OCI-LY1 (cell line): Measurements from ENCODE around the gene ABCG2.

Experiments
- H2AFZ ChIP-seq: fragments of 200-600 bp; sonication (generic), shearing (Covaris generic); 2 replicates; pipeline ENCODE4 v1.6.0; 2014; ENCODE audit warnings: antibody characterized with exemption, mild to moderate bottlenecking, low read length
- H3F3A ChIP-seq: fragments of 200-600 bp; sonication (generic), shearing (Covaris generic); 2 replicates; pipeline ENCODE4 v1.6.0; 2014; ENCODE audit warnings: mild to moderate bottlenecking, antibody characterized with exemption, low read length, moderate library complexity; ENCODE audit not compliant: insufficient read depth
- H3K27ac ChIP-seq: fragments of 200-600 bp; sonication (generic); 2 replicates; pipeline ENCODE4 v1.5.1; 2014; ENCODE audit warnings: low read length, mixed run types, mild to moderate bottlenecking, low read depth; ENCODE audit not compliant: poor library complexity, severe bottlenecking
- H3K27me3 ChIP-seq: fragments of 200-600 bp; sonication (generic); 2 replicates; pipeline ENCODE4 v1.6.0; 2014; ENCODE audit warnings: antibody characterized with exemption, mild to moderate bottlenecking, low read length, moderate library complexity; ENCODE audit not compliant: insufficient read depth
- H3K36me3 ChIP-seq: fragments of 200-600 bp; sonication (generic); 2 replicates; pipeline ENCODE4 v1.6.1; 2014; ENCODE audit warnings: mild to moderate bottlenecking, antibody characterized with exemption, low read length, moderate library complexity, mixed read lengths; ENCODE audit not compliant: insufficient read depth
- H3K4me1 ChIP-seq: fragments of 200-600 bp; sonication (generic); 2 replicates; pipeline ENCODE4 v1.5.1; 2014; ENCODE audit warnings: mild to moderate bottlenecking, low read length, moderate library complexity; ENCODE audit not compliant: insufficient read depth, severe bottlenecking
- H3K4me2 ChIP-seq: fragments of 200-600 bp; sonication (generic), shearing (Covaris generic); 2 replicates; pipeline ENCODE4 v1.6.1; 2014; ENCODE audit warnings: low read length
- H3K4me3 ChIP-seq: fragments of 200-600 bp; sonication (generic); 2 replicates; pipeline ENCODE4 v1.5.1; 2014; ENCODE audit warnings: low read length, low read depth, mild to moderate bottlenecking, mixed read lengths; ENCODE audit not compliant: poor library complexity, severe bottlenecking
- H3K79me2 ChIP-seq: fragments of 200-600 bp; shearing (Covaris generic); 2 replicates; pipeline ENCODE4 v1.6.1; 2016; ENCODE audit warnings: mixed run types, low read length, mixed read lengths; ENCODE audit not compliant: insufficient read depth
- H3K9ac ChIP-seq: fragments of 200-600 bp; sonication (generic), shearing (Covaris generic); 2 replicates; pipeline ENCODE4 v1.6.1; 2014; ENCODE audit warnings: mild to moderate bottlenecking, low read length, mixed read lengths
- H3K9me2 ChIP-seq: fragments of 200-600 bp; sonication (generic), shearing (Covaris generic); 2 replicates; pipeline ENCODE4 v1.6.1; 2014; ENCODE audit warnings: low read depth, mild to moderate bottlenecking, low read length, mixed read lengths
- H3K9me3 ChIP-seq: fragments of 200-600 bp; shearing (Covaris generic); 2 replicates; pipeline ENCODE4 v1.6.1; 2014; ENCODE audit warnings: low read length, mixed read lengths
- H4K20me1 ChIP-seq: fragments of 200-600 bp; sonication (generic), shearing (Covaris generic); 2 replicates; pipeline ENCODE4 v1.6.0; 2016; ENCODE audit warnings: mild to moderate bottlenecking, low read length; ENCODE audit not compliant: insufficient read depth
- CTCF ChIP-seq: fragments of 200-600 bp; sonication (generic), shearing (Covaris generic); IDR thresholded peaks from 2 replicates; pipeline ENCODE4 v1.5.1; 2017; ENCODE audit warnings: mild to moderate bottlenecking, antibody characterized with exemption, low read length, moderate library complexity, mixed read lengths
- EZH2 ChIP-seq: fragments of 200-600 bp; sonication (generic), shearing (Covaris generic); IDR thresholded peaks from 2 replicates; pipeline ENCODE4 v1.8.0; 2017; ENCODE audit warnings: borderline replicate concordance, mixed run types, mild to moderate bottlenecking, antibody characterized with exemption, low read length, moderate library complexity, mixed read lengths

Gene ABCG2

DNA sequence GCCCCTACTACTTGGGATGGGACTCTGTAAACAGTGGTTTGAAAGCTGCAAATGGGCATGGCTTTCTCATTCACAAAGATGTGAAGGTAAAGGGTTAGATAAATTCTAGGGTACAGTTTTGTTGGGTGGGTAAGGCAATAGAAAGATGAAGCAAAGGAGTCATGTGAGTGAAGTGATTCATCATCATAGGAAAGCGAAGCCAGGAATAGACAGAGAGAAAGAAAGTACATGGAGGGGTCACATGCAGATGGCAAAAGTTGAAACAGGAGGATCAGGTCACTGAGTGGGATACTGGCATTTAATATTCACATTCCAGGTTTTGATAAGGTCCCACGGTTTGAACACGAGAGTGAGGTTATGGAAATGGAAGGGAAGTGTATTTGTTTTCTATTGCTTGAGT lies 8.2 kb upstream of the ABCG2 start:
- H3K9me2 ChIP-seq, result no peaks in the 10 kb centered on the region
- H3K27ac ChIP-seq, result no peak overlapping the region
- H3K36me3 ChIP-seq, result no peaks in the 10 kb centered on the region
- no peak for TF ChIP-seq EZH2
- no peak for TF ChIP-seq CTCF
- H4K20me1 ChIP-seq, result no peaks in the 10 kb centered on the region
- H3K9ac ChIP-seq, result no peak overlapping the region
- no peaks in the 10 kb centered on the region for H3F3A ChIP-seq
- H3K79me2 ChIP-seq, result no peaks in the 10 kb centered on the region
- no peaks in the 10 kb centered on the region for H3K9me3 ChIP-seq
- H3K4me2 ChIP-seq, result no peak overlapping the region
- no peaks in the 10 kb centered on the region for H3K4me1 ChIP-seq
- no peak overlapping the region for H2AFZ ChIP-seq
- no peaks in the 10 kb centered on the region for H3K27me3 ChIP-seq
- no peak overlapping the region for H3K4me3 ChIP-seq

GRCh38 chr4:88163336-88163735 lies 4.9 kb upstream of the ABCG2 start:
- Histone ChIP-seq H3K79me2 (no peaks in the 10 kb centered on the region), H3K4me2 (no peak overlapping the region), H3K4me3 (no peak overlapping the region), H3K9me2 (no peaks in the 10 kb centered on the region), H3K27ac (no peak overlapping the region), H3K4me1 (no peaks in the 10 kb centered on the region), H3K9ac (no peak overlapping the region), H3K27me3 (no peaks in the 10 kb centered on the region), H2AFZ (no peak overlapping the region), H4K20me1 (no peaks in the 10 kb centered on the region), H3K9me3 (no peaks in the 10 kb centered on the region), H3F3A (no peaks in the 10 kb centered on the region), H3K36me3 (no peaks in the 10 kb centered on the region)
- TF ChIP-seq EZH2 (no peak), CTCF (no peak)

GRCh38 chr4:88162626-88163025 lies 4.2 kb upstream of the ABCG2 start:
- H4K20me1 ChIP-seq, result no peaks in the 10 kb centered on the region
- H3K4me1 ChIP-seq, result no peaks in the 10 kb centered on the region
- H3K9me2 ChIP-seq, result no peaks in the 10 kb centered on the region
- H2AFZ ChIP-seq, result no peak overlapping the region
- no peak overlapping the region for H3K9ac ChIP-seq
- H3K36me3 ChIP-seq, result no peaks in the 10 kb centered on the region
- H3F3A ChIP-seq, result no peaks in the 10 kb centered on the region
- H3K79me2 ChIP-seq, result no peaks in the 10 kb centered on the region
- TF ChIP-seq EZH2 (no peak), CTCF (no peak)
- H3K27ac ChIP-seq, result no peak overlapping the region
- H3K4me3 ChIP-seq, result no peak overlapping the region
- no peaks in the 10 kb centered on the region for H3K9me3 ChIP-seq
- no peak overlapping the region for H3K4me2 ChIP-seq
- no peaks in the 10 kb centered on the region for H3K27me3 ChIP-seq
